IMR-90 (cell line): Measurements from ENCODE around the gene MAPK8IP3. TPM values are rescaled to one million over a fixed set of nuclear protein-coding genes. Genes with fewer than 3 reads are reported as not detected.
A peak's percentile ranks its signal among the peaks of the same experiment; 100 is the strongest.

ENCODE experiments used
- ATAC-seq: fragments of 200-7000 bp; cut with Tn5 transposase; 2 replicates; pipeline ENCODE4 v1.9.1; 2020; ENCODE audit warnings: low read depth, mild to moderate bottlenecking, moderate library complexity
- BruUV-seq: library from RNA; stranded (reverse); fragments of 400-500 nt; replicated peaks from 2 replicates; lab custom pipeline; 2021; lab: Mats Ljungman, UMichigan
- CTCF ChIA-PET: fragments of 300-600 bp; formaldehyde crosslinking; extraction: SDS; loops from one replicate; lab custom pipeline; 2021; ENCODE audit warnings: antibody characterized with exemption; lab: Yijun Ruan, JAX
- POLR2A ChIA-PET: fragments of 300-600 bp; sonication (Branson Sonifier 250); formaldehyde crosslinking; loops from one replicate; lab custom pipeline; 2022; ENCODE audit warnings: antibody characterized with exemption; ENCODE audit not compliant: unreplicated experiment; lab: Charles Lee
- DNase-seq: peaks from one replicate; pipeline ENCODE4 v3.0.0; 2013
- H2AFZ ChIP-seq: replicated peaks from 2 replicates; pipeline ENCODE3; 2013; ENCODE audit warnings: low read length, mild to moderate bottlenecking; ENCODE audit not compliant: poor library complexity
- H2AK5ac ChIP-seq: 2 replicates; pipeline ENCODE4 v1.6.1; 2013; ENCODE audit warnings: low read depth, low read length, inconsistent platforms
- H2AK9ac ChIP-seq: replicated peaks from 2 replicates; pipeline ENCODE3; 2013; ENCODE audit warnings: mild to moderate bottlenecking, low read depth, low read length, moderate library complexity; ENCODE audit not compliant: poor library complexity
- H2BK120ac ChIP-seq: 2 replicates; pipeline ENCODE4 v1.6.1; 2013; ENCODE audit warnings: low read depth, low read length, inconsistent platforms
- H2BK15ac ChIP-seq: 3 replicates; pipeline ENCODE4 v1.6.1; 2013; ENCODE audit warnings: low read depth, low read length, inconsistent platforms
- H2BK20ac ChIP-seq: 2 replicates; pipeline ENCODE4 v1.6.1; 2013; ENCODE audit warnings: low read depth, mild to moderate bottlenecking, inconsistent platforms, low read length, moderate library complexity
- H2BK5ac ChIP-seq: 2 replicates; pipeline ENCODE4 v1.6.1; 2013; ENCODE audit warnings: mild to moderate bottlenecking, low read depth, low read length, inconsistent platforms; ENCODE audit not compliant: poor library complexity, severe bottlenecking
- H3K14ac ChIP-seq: replicated peaks from 2 replicates; pipeline ENCODE4 v1.6.1; 2013; ENCODE audit warnings: low read depth, low read length, inconsistent platforms
- H3K18ac ChIP-seq: 2 replicates; pipeline ENCODE4 v1.6.1; 2013; ENCODE audit warnings: low read depth, low read length, control low read depth
- H3K23ac ChIP-seq: 2 replicates; pipeline ENCODE4 v1.6.1; 2013; ENCODE audit warnings: low read depth, low read length, inconsistent platforms
- H3K27ac ChIP-seq: 2 replicates; pipeline ENCODE4 v1.5.1; 2013; ENCODE audit warnings: mild to moderate bottlenecking, control low read depth, low read length; ENCODE audit not compliant: insufficient read depth
- H3K27me3 ChIP-seq: 2 replicates; pipeline ENCODE4 v1.6.1; 2013; ENCODE audit warnings: low read length; ENCODE audit not compliant: control insufficient read depth, insufficient read depth
- H3K36me3 ChIP-seq: 2 replicates; pipeline ENCODE4 v1.6.1; 2013; ENCODE audit warnings: low read length, mixed read lengths; ENCODE audit not compliant: control insufficient read depth, insufficient read depth
- H3K4ac ChIP-seq: 2 replicates; pipeline ENCODE4 v1.6.1; 2013; ENCODE audit warnings: low read depth, low read length, inconsistent platforms
- H3K4me1 ChIP-seq: 2 replicates; pipeline ENCODE4 v1.6.1; 2013; ENCODE audit warnings: low read length, mixed read lengths; ENCODE audit not compliant: control insufficient read depth, insufficient read depth
- H3K4me2 ChIP-seq: 2 replicates; pipeline ENCODE4 v1.6.1; 2013; ENCODE audit warnings: low read depth, mild to moderate bottlenecking, control low read depth, low read length, moderate library complexity
- H3K4me3 ChIP-seq: 2 replicates; pipeline ENCODE4 v1.5.1; 2013; ENCODE audit warnings: low read depth, mild to moderate bottlenecking, control low read depth, low read length, moderate library complexity; ENCODE audit not compliant: insufficient read depth
- H3K56ac ChIP-seq: 2 replicates; pipeline ENCODE4 v1.6.1; 2013; ENCODE audit warnings: low read length, inconsistent platforms; ENCODE audit not compliant: insufficient read depth; ENCODE audit errors: extremely low read depth
- H3K79me1 ChIP-seq, 2 experiments: 2 replicates each; pipeline ENCODE4 v1.6.1; 2013; ENCODE audit warnings: low read length in 2 of 2, inconsistent platforms in 1 of 2, low read depth in 1 of 2
- H3K9ac ChIP-seq: 2 replicates; pipeline ENCODE4 v1.6.1; 2013; ENCODE audit warnings: low read depth, low read length, control low read depth
- H3K9me1 ChIP-seq: 2 replicates; pipeline ENCODE4 v1.6.1; 2013; ENCODE audit warnings: low read length, inconsistent platforms; ENCODE audit not compliant: insufficient read depth
- H3K9me3 ChIP-seq: 2 replicates; pipeline ENCODE4 v1.6.1; 2013; ENCODE audit warnings: low read length; ENCODE audit not compliant: control insufficient read depth, insufficient read depth
- H4K20me1 ChIP-seq: 2 replicates; pipeline ENCODE4 v1.6.1; 2013; ENCODE audit warnings: low read length, inconsistent platforms; ENCODE audit not compliant: insufficient read depth
- H4K5ac ChIP-seq: 2 replicates; pipeline ENCODE4 v1.6.1; 2013; ENCODE audit warnings: mild to moderate bottlenecking, low read depth, low read length, control low read depth
- H4K8ac ChIP-seq, 2 experiments: 2 replicates each; pipeline ENCODE4 v1.6.1; 2013; ENCODE audit warnings: low read depth in 2 of 2, low read length in 2 of 2, control low read depth in 1 of 2, inconsistent platforms in 1 of 2
- H4K91ac ChIP-seq: 2 replicates; pipeline ENCODE4 v1.6.1; 2013; ENCODE audit warnings: low read depth, low read length, inconsistent platforms; ENCODE audit not compliant: insufficient read depth
- BHLHE40 ChIP-seq: fragments of 150-350 bp; IDR thresholded peaks from 2 replicates; pipeline ENCODE4 v1.6.1; 2016; ENCODE audit warnings: mild to moderate bottlenecking, low read depth, low read length
- CEBPB ChIP-seq: IDR thresholded peaks from 2 replicates; pipeline ENCODE4 v1.6.1; 2012; ENCODE audit warnings: low read depth, low read length, improper control_type of control experiment
- CHD1 ChIP-seq: IDR thresholded peaks from 2 replicates; pipeline ENCODE4 v1.6.1; 2012; ENCODE audit warnings: low read depth, low read length, improper control_type of control experiment
- FOS ChIP-seq: fragments of 150-350 bp; IDR thresholded peaks from 2 replicates; pipeline ENCODE4 v1.6.1; 2016; ENCODE audit warnings: low read depth, low read length
- MAFK ChIP-seq: IDR thresholded peaks from 2 replicates; pipeline ENCODE4 v1.6.1; 2012; ENCODE audit warnings: low read depth, low read length, improper control_type of control experiment
- MAZ ChIP-seq: IDR thresholded peaks from 2 replicates; pipeline ENCODE4 v1.6.1; 2012; ENCODE audit warnings: low read depth, mild to moderate bottlenecking, low read length, improper control_type of control experiment, moderate library complexity, borderline replicate concordance
- MXI1 ChIP-seq: IDR thresholded peaks from 2 replicates; pipeline ENCODE4 v1.6.1; 2012; ENCODE audit warnings: low read depth, mild to moderate bottlenecking, low read length, moderate library complexity, borderline replicate concordance
- NFE2L2 ChIP-seq: fragments of 150-350 bp; IDR thresholded peaks from 2 replicates; pipeline ENCODE4 v1.6.1; 2016; ENCODE audit warnings: low read depth, mild to moderate bottlenecking, low read length
- POLR2A ChIP-seq: IDR thresholded peaks from 2 replicates; pipeline ENCODE4 v1.6.1; 2012; ENCODE audit warnings: mild to moderate bottlenecking, low read depth, low read length
- RAD21 ChIP-seq: IDR thresholded peaks from 2 replicates; pipeline ENCODE4 v1.6.1; 2012; ENCODE audit warnings: low read length, improper control_type of control experiment
- RCOR1 ChIP-seq: IDR thresholded peaks from 2 replicates; pipeline ENCODE4 v1.6.1; 2012; ENCODE audit warnings: mild to moderate bottlenecking, low read length, improper control_type of control experiment; ENCODE audit not compliant: insufficient replicate concordance
- RFX5 ChIP-seq: IDR thresholded peaks from 2 replicates; pipeline ENCODE4 v1.8.0; 2012; ENCODE audit warnings: low read depth, mild to moderate bottlenecking, low read length, moderate library complexity
- SMC3 ChIP-seq: fragments of 150-350 bp; IDR thresholded peaks from 2 replicates; pipeline ENCODE4 v1.6.1; 2016; ENCODE audit warnings: low read depth, mild to moderate bottlenecking, antibody characterized with exemption, low read length, moderate library complexity
- WGBS, 2 experiments: methylation state at CpG; one replicate each; pipeline versions ENCODE4 v1.1.5 to v1.1.7; 2013; ENCODE audit warnings: missing lambda C conversion rate in 2 of 2; ENCODE audit not compliant: insufficient read length in 1 of 2; ENCODE audit errors: extremely low coverage in 2 of 2; 5-methylcytosine and 5-hydroxymethylcytosine counted together
- dilution Hi-C: fragments of 300-500 bp; cut with HindIII; formaldehyde crosslinking; loops from one replicate; pipeline ENCODE4 v1.14.3; 2018; ENCODE audit warnings: low sequenced_read_pairs; ENCODE audit not compliant: unreplicated experiment
- in situ Hi-C: fragments of 300-500 bp; cut with MboI; formaldehyde crosslinking; loops from 3 replicates; pipeline ENCODE4 v1.14.3; 2019; ENCODE audit warnings: low sequenced_read_pairs, inconsistent platforms, mixed read lengths
- intact Hi-C: fragments of 100-400 bp; cut with micrococcal nuclease; formaldehyde crosslinking; loops from 2 replicates; pipeline ENCODE4 v1.10.0; 2022
- polyA plus RNA-seq, 3 experiments: library from polyadenylated mRNA; depleted of rRNA; stranded (reverse); fragments of >200 nt; gene quantifications; 2 replicates each; pipeline ENCODE4 v1.2.3, GENCODE V29; 2012; ENCODE audit warnings: low replicate concordance in 1 of 3
- total RNA-seq: library from RNA; depleted of rRNA; stranded (reverse); fragments of >200 nt; gene quantifications from 2 replicates; pipeline ENCODE4 v1.2.3, GENCODE V29; 2012
- TF ChIP-seq, protein P1 (sequence below): fragments of 150-350 bp; IDR thresholded peaks from 2 replicates; pipeline ENCODE4 v1.6.1; 2016; ENCODE audit warnings: low read depth, mild to moderate bottlenecking, low read length, moderate library complexity, borderline replicate concordance
- TF ChIP-seq, protein P2 (sequence below): fragments of 150-350 bp; IDR thresholded peaks from 2 replicates; pipeline ENCODE4 v1.6.1; 2017; ENCODE audit warnings: mild to moderate bottlenecking, antibody characterized with exemption, low read length, low read depth

Gene MAPK8IP3
- total and polyA plus RNA-seq, 2 of the 4 experiments (the other 2 are of a cell fraction), result 17.0 to 69.1 TPM

DNA sequence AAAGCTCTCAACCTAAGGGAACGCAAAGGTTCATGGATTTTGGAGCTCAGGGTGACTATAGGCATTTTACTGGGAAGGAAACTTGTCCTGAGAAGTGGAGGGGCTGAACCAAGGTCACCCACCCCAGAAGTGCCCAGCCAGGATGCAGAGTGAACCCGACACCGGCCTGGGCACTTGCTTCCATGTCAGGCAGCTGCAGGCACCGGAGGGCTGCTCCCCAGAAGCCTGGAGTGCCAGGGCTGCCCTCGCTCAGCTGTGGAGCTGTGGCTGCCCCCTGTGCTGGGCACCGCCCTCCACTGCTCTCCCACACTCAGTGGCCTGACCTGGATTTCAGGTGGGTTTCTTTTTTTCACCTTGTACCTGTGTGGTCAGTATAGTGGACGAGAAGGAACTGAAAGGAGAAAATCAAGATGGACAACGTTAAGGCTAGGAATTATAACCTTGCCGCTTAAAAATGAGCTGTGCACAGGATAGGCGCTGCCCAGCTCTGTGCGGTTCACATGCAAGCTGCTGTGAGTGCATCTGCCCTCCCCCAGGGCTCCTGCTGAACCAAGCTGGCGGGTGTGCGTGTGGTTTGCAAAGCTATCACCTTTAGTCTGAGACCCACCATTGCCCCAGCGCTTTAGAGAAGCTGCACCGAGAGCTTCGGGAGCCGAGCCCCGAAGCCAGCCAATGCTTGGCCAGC lies 2.2 kb downstream of the MAPK8IP3 start:
- no peak overlapping the region for H2BK5ac ChIP-seq
- H3K4me3 ChIP-seq, result no peak overlapping the region
- H3K18ac ChIP-seq, result no peak overlapping the region
- H4K91ac ChIP-seq, result no peak overlapping the region
- peaks cover 27% of the 10 kb centered on the region; the same call in 1 of the 2 replicates for H3K9me1 ChIP-seq
- H4K20me1 ChIP-seq, result peaks cover 66% of the 10 kb centered on the region
- peak overlapping the region; percentile 63; the same call in 1 of the 2 replicates for H3K14ac ChIP-seq
- H3K4ac ChIP-seq, result no peak overlapping the region
- in situ Hi-C loops, result no loop called here
- CTCF ChIA-PET, result interaction anchor here (0.6 kb wide), 1 partner anchor 201 kb away, joined by 3 read pairs; no protein-coding TSS in a partner anchor
- H4K5ac ChIP-seq, result no peak overlapping the region
- POLR2A ChIA-PET, result interaction anchor here (1.0 kb wide), 1 partner anchor 38 kb away, joined by 5 read pairs; no protein-coding TSS in a partner anchor
- peak overlapping the region; percentile 25 for H2AK9ac ChIP-seq
- no peak overlapping the region for H2BK20ac ChIP-seq
- WGBS, 2 experiments, result 86% methylated on average over 7 of the region's 18 CpGs; no CpG with 5 or more reads in 1 of the 2 experiments
- H4K8ac ChIP-seq, result no peak overlapping the region
- H3K36me3 ChIP-seq, result no peaks in the 10 kb centered on the region
- H2AFZ ChIP-seq, result no peak overlapping the region
- H3K9ac ChIP-seq, result peak overlapping the region; percentile 16; the same call in 1 of the 2 replicates
- ATAC-seq, result no peak
- intact Hi-C loops, result loop anchor here (5.0 kb wide), 2 partner anchors 96 to 216 kb away; partner anchors contain the start of genes CRAMP1, IFT140 and TELO2
- peaks cover 18% of the 10 kb centered on the region for H3K4me1 ChIP-seq
- H3K9me3 ChIP-seq, result no peaks in the 10 kb centered on the region
- H3K27me3 ChIP-seq, result no peaks in the 10 kb centered on the region
- no peak overlapping the region; the same call in 1 of the 2 replicates for H2AK5ac ChIP-seq
- peak overlapping the region; percentile 99 for H3K4me2 ChIP-seq
- H3K27ac ChIP-seq, result no peak overlapping the region
- H3K79me1 ChIP-seq, result peaks cover 8 to 72% of the 10 kb centered on the region in 2 experiments; a peak in 3 of 4 replicates
- BruUV-seq, result no TSS peak
- dilution Hi-C loops, result no loop called here
- no peak overlapping the region for H2BK15ac ChIP-seq
- no peak for DNase-seq
- no peak overlapping the region for H2BK120ac ChIP-seq
- H3K23ac ChIP-seq, result peak overlapping the region; percentile 78; the same call in 1 of the 2 replicates
- no peak overlapping the region for H3K56ac ChIP-seq
- TF ChIP-seq BHLHE40 (no peak), RCOR1 (no peak), CEBPB (no peak), MXI1 (no peak), SMC3 (no peak), RAD21 (no peak), FOS (no peak), MAFK (no peak), MAZ (no peak), CHD1 (no peak), RFX5 (no peak), NFE2L2 (no peak), POLR2A (no peak)
- TF ChIP-seq, protein P1, sequence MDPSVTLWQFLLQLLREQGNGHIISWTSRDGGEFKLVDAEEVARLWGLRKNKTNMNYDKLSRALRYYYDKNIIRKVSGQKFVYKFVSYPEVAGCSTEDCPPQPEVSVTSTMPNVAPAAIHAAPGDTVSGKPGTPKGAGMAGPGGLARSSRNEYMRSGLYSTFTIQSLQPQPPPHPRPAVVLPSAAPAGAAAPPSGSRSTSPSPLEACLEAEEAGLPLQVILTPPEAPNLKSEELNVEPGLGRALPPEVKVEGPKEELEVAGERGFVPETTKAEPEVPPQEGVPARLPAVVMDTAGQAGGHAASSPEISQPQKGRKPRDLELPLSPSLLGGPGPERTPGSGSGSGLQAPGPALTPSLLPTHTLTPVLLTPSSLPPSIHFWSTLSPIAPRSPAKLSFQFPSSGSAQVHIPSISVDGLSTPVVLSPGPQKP, result no peak
- TF ChIP-seq, protein P2, sequence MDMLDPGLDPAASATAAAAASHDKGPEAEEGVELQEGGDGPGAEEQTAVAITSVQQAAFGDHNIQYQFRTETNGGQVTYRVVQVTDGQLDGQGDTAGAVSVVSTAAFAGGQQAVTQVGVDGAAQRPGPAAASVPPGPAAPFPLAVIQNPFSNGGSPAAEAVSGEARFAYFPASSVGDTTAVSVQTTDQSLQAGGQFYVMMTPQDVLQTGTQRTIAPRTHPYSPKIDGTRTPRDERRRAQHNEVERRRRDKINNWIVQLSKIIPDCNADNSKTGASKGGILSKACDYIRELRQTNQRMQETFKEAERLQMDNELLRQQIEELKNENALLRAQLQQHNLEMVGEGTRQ, result no peak
